ENCODE results near the gene STIP1.

GRCh38 chr11:64245401-64245796, 59.4 kb downstream of the STIP1 start:
- no peak for TF ChIP-seq CTCF (IDR thresholded peaks at IDR 0.05)
- no peak for TF ChIP-seq EZH2 (IDR thresholded peaks at IDR 0.05)
